CD14-positive monocyte (primary cell): Measurements from ENCODE around the gene GPA33. TPM values are rescaled to one million over a fixed set of nuclear protein-coding genes. Genes with fewer than 3 reads are reported as not detected.

Experiments used
- DNase-seq, 3 donors: peaks; one replicate each; pipeline ENCODE4 v3.0.0-alpha.2; 2011 to 2022
- H2AFZ ChIP-seq: 2 replicates; pipeline ENCODE4 v1.6.0; 2012; ENCODE audit warnings: mild to moderate bottlenecking, low read depth, low read length, inconsistent platforms; ENCODE audit not compliant: insufficient read depth, poor library complexity, severe bottlenecking
- H3K27ac ChIP-seq, 2 donors: 1 replicate in 1 of 2; 2 replicates in 1 of 2; pipeline ENCODE4 v1.5.1; 2012 to 2013; ENCODE audit warnings: low read length in 2 of 2, control low read depth in 1 of 2, inconsistent platforms in 1 of 2, low read depth in 1 of 2, mild to moderate bottlenecking in 1 of 2
- H3K27me3 ChIP-seq, 2 donors: one replicate each; pipeline versions ENCODE4 v1.6.0 to v1.6.1; 2011 to 2013; ENCODE audit warnings: low read length in 2 of 2; ENCODE audit not compliant: control insufficient read depth in 2 of 2, insufficient read depth in 2 of 2
- H3K36me3 ChIP-seq, 2 donors: replicated peaks in 1 of 2; 1 replicate in 1 of 2; 2 replicates in 1 of 2; pipeline versions ENCODE4 v1.5.1 to v1.6.1; 2012 to 2013; ENCODE audit warnings: low read length in 2 of 2, control low read depth in 1 of 2, inconsistent platforms in 1 of 2, mild to moderate bottlenecking in 1 of 2; ENCODE audit not compliant: insufficient read depth in 2 of 2, control insufficient read depth in 1 of 2
- H3K4me1 ChIP-seq, 2 donors: 1 replicate in 1 of 2; 2 replicates in 1 of 2; pipeline versions ENCODE4 v1.5.1 to v1.6.1; 2012 to 2013; ENCODE audit warnings: low read length in 2 of 2, control low read depth in 1 of 2, inconsistent platforms in 1 of 2, mild to moderate bottlenecking in 1 of 2, moderate library complexity in 1 of 2; ENCODE audit not compliant: insufficient read depth in 2 of 2, control insufficient read depth in 1 of 2
- H3K4me2 ChIP-seq: replicated peaks from 2 replicates; pipeline ENCODE3; 2012; ENCODE audit warnings: low read length, moderate library complexity, mild to moderate bottlenecking; ENCODE audit not compliant: poor library complexity, severe bottlenecking; ENCODE audit errors: extremely low read depth
- H3K4me3 ChIP-seq, 3 experiments: fragments of 200-600 bp in 1 of 3; sonication (generic) in 1 of 3; replicated peaks in 1 of 3; 1 replicate in 2 of 3; 2 replicates in 1 of 3; pipeline ENCODE4 v1.5.1; 2011 to 2013; ENCODE audit warnings: low read length in 3 of 3, mild to moderate bottlenecking in 3 of 3, control low read depth in 2 of 3, low read depth in 2 of 3, inconsistent platforms in 1 of 3, moderate library complexity in 1 of 3
- H3K79me2 ChIP-seq: 2 replicates; pipeline ENCODE4 v1.6.0; 2012; ENCODE audit warnings: mild to moderate bottlenecking, control low read depth, inconsistent platforms, low read length, moderate library complexity; ENCODE audit not compliant: insufficient read depth
- H3K9ac ChIP-seq: 2 replicates; pipeline ENCODE4 v1.6.0; 2017; ENCODE audit warnings: low read length, mild to moderate bottlenecking; ENCODE audit not compliant: insufficient read depth, poor library complexity, severe bottlenecking
- H3K9me3 ChIP-seq, 2 donors: replicated peaks in 1 of 2; 1 replicate in 1 of 2; 2 replicates in 1 of 2; pipeline versions ENCODE4 v1.5.1 to v1.6.1; 2012 to 2013; ENCODE audit warnings: low read length in 2 of 2, control low read depth in 1 of 2; ENCODE audit not compliant: control insufficient read depth in 1 of 2, insufficient read depth in 1 of 2
- H4K20me1 ChIP-seq: 2 replicates; pipeline ENCODE4 v1.6.0; 2012; ENCODE audit warnings: mild to moderate bottlenecking, low read length, control low read depth, moderate library complexity; ENCODE audit not compliant: insufficient read depth
- H3K27ac Mint-ChIP-seq, 7 donors: one replicate each; pipeline ENCODE4 v1.8.0; 2020; ENCODE audit warnings: mild to moderate bottlenecking in 7 of 7, mixed read lengths in 7 of 7, moderate library complexity in 6 of 7, inconsistent platforms in 2 of 7
- H3K27me3 Mint-ChIP-seq, 3 donors: one replicate each; pipeline ENCODE4 v1.8.0; 2021 to 2022; ENCODE audit warnings: low read depth in 3 of 3, mild to moderate bottlenecking in 3 of 3, mixed read lengths in 3 of 3, moderate library complexity in 3 of 3, inconsistent platforms in 1 of 3
- H3K36me3 Mint-ChIP-seq, 2 donors: one replicate each; pipeline ENCODE4 v1.8.0; 2020; ENCODE audit warnings: mixed read lengths in 2 of 2, inconsistent platforms in 1 of 2, mild to moderate bottlenecking in 1 of 2
- H3K4me1 Mint-ChIP-seq: one replicate; pipeline ENCODE4 v1.8.0; 2020; ENCODE audit warnings: mild to moderate bottlenecking, mixed read lengths
- H3K4me3 Mint-ChIP-seq, 2 donors: one replicate each; pipeline ENCODE4 v1.8.0; 2020; ENCODE audit warnings: mild to moderate bottlenecking in 2 of 2, mixed read lengths in 2 of 2, moderate library complexity in 1 of 2
- H3K9me3 Mint-ChIP-seq, 7 donors: one replicate each; pipeline ENCODE4 v1.8.0; 2020 to 2022; ENCODE audit warnings: mixed read lengths in 7 of 7, mild to moderate bottlenecking in 6 of 7, moderate library complexity in 6 of 7, inconsistent platforms in 2 of 7
- WGBS: methylation state at CpG from one replicate; pipeline ENCODE4 v1.1.5; 2013; ENCODE audit warnings: missing lambda C conversion rate; ENCODE audit not compliant: insufficient coverage; 5-methylcytosine and 5-hydroxymethylcytosine counted together
- intact Hi-C, 2 donors: fragments of 100-400 bp; cut with micrococcal nuclease; formaldehyde crosslinking; loops; one replicate each; pipeline versions ENCODE4 v1.15.0 to v1.15.1; 2023
- polyA plus RNA-seq, 3 donors: library from polyadenylated mRNA; depleted of rRNA in 1 of 3; unstranded in 2 of 3; stranded (reverse) in 1 of 3; fragments of 300-500 nt in 2 of 3; fragments of >200 nt in 1 of 3; fragmentation: Illumina TruSeq in 2 of 3; gene quantifications; 1 replicate in 2 of 3; 2 replicates in 1 of 3; pipeline ENCODE4 v1.2.3, GENCODE V29; 2012 to 2021
- TF ChIP-seq, protein P1 (sequence below): fragments of 200-600 bp; IDR thresholded peaks from one replicate; pipeline ENCODE4 v1.8.0; 2022; ENCODE audit warnings: antibody characterized with exemption, mild to moderate bottlenecking

The GPA33 gene
- polyA plus RNA-seq, 3 donors = 0.84 to 1.8 (median 1.8) TPM

GRCh38 chr1:167066333-167067122, 23.6 kb downstream of the GPA33 start:
- no peak overlapping the region for H3K27ac ChIP-seq
- Mint-ChIP-seq H3K27me3 (peaks cover 0 to 7% (median 3%) of the 10 kb centered on the region in 3 donors), H3K9me3 (peaks cover 0 to 2% (median 0%) of the 10 kb centered on the region in 7 donors), H3K4me3 (peak overlapping the region; percentile 40 to 80), H3K36me3 (no peaks in the 10 kb centered on the region), H3K4me1 (peaks cover 7% of the 10 kb centered on the region), H3K27ac (peak overlapping the region in 2 of 7 donors; percentile 5 to 38)
- intact Hi-C loops = loop anchor here (5.0 to 10.0 kb wide), 7 partner anchors 56 to 628 kb away; partner anchors contain the start of gene POU2F1 (in 1 of the 2)
- peak overlapping the region; percentile 74 for H2AFZ ChIP-seq
- peak; percentile 52 to 71 (median 65) for DNase-seq
- peak overlapping the region; percentile 69 for H3K4me2 ChIP-seq
- H3K4me1 ChIP-seq = peaks cover 3 to 7% of the 10 kb centered on the region in 2 donors
- no peaks in the 10 kb centered on the region for H4K20me1 ChIP-seq
- H3K36me3 ChIP-seq = no peaks in the 10 kb centered on the region
- H3K4me3 ChIP-seq = peak overlapping the region in 1 of 3 experiments; percentile 12
- 3% methylated on average over 23 of the region's 31 CpGs for WGBS
- H3K27me3 ChIP-seq = no peaks in the 10 kb centered on the region
- H3K9me3 ChIP-seq = no peaks in the 10 kb centered on the region
- TF ChIP-seq, protein P1, sequence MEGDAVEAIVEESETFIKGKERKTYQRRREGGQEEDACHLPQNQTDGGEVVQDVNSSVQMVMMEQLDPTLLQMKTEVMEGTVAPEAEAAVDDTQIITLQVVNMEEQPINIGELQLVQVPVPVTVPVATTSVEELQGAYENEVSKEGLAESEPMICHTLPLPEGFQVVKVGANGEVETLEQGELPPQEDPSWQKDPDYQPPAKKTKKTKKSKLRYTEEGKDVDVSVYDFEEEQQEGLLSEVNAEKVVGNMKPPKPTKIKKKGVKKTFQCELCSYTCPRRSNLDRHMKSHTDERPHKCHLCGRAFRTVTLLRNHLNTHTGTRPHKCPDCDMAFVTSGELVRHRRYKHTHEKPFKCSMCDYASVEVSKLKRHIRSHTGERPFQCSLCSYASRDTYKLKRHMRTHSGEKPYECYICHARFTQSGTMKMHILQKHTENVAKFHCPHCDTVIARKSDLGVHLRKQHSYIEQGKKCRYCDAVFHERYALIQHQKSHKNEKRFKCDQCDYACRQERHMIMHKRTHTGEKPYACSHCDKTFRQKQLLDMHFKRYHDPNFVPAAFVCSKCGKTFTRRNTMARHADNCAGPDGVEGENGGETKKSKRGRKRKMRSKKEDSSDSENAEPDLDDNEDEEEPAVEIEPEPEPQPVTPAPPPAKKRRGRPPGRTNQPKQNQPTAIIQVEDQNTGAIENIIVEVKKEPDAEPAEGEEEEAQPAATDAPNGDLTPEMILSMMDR = peak; percentile 98
- no peaks in the 10 kb centered on the region for H3K79me2 ChIP-seq
- no peak overlapping the region for H3K9ac ChIP-seq

GRCh38 chr1:167065471-167065870, 24.7 kb downstream of the GPA33 start:
- no peaks in the 10 kb centered on the region for H3K36me3 Mint-ChIP-seq
- Histone ChIP-seq H3K27me3 (no peaks in the 10 kb centered on the region), H3K27ac (no peak overlapping the region), H2AFZ (no peak overlapping the region), H3K36me3 (no peaks in the 10 kb centered on the region), H3K9me3 (no peaks in the 10 kb centered on the region), H3K9ac (no peak overlapping the region), H3K4me1 (peaks cover 3 to 7% of the 10 kb centered on the region in 2 donors), H3K79me2 (no peaks in the 10 kb centered on the region), H3K4me2 (no peak overlapping the region), H3K4me3 (no peak overlapping the region), H4K20me1 (no peaks in the 10 kb centered on the region)
- no peak overlapping the region for H3K4me3 Mint-ChIP-seq
- TF ChIP-seq, protein P1 = no peak
- DNase-seq = no peak
- peaks cover 3% of the 10 kb centered on the region for H3K4me1 Mint-ChIP-seq
- WGBS = 100% methylated on average over 7 of the region's 8 CpGs
- H3K27me3 Mint-ChIP-seq = peaks cover 0 to 7% (median 3%) of the 10 kb centered on the region in 3 donors
- intact Hi-C loops = loop anchor here (5.0 to 10.0 kb wide), 7 partner anchors 57 to 629 kb away; partner anchors contain the start of gene POU2F1 (in 1 of the 2)
- H3K9me3 Mint-ChIP-seq = peaks cover 0 to 2% (median 0%) of the 10 kb centered on the region in 7 donors
- no peak overlapping the region for H3K27ac Mint-ChIP-seq
